ENCODE measurements around the gene CD200.

CD200 gene

GRCh38 chr3:112333002-112333380 is at the start of gene CD200:
CD200 (plus strand) TSS chr3:112333156; CDS start chr3:112333213, 57 bp downstream.
- no peak for TF ChIP-seq Cebpa-rat (IDR thresholded peaks at IDR 0.05)
- H3K36me3 ChIP-seq, result no peaks in the 10 kb centered on the region
- H3K9me3 ChIP-seq, result peaks cover 10% of the 10 kb centered on the region; the same call in 1 of the 2 replicates
- H3K27me3 ChIP-seq, result peaks cover 47% of the 10 kb centered on the region
- no peak within 1 kb of the TSS for H3K9ac ChIP-seq
- peaks cover 10% of the 10 kb centered on the region for H3K4me1 ChIP-seq
- peak within 1 kb of the TSS; percentile 85 for H3K4me2 ChIP-seq
- H4K20me1 ChIP-seq, result no peaks in the 10 kb centered on the region
- H3K4me3 ChIP-seq, result peak within 1 kb of the TSS; percentile 61
- H3K27ac ChIP-seq, result no peak within 1 kb of the TSS

- H3K9ac ChIP-seq, result no peak overlapping the region
- peaks cover 7% of the 10 kb centered on the region for H3K4me1 ChIP-seq
- peaks cover 13% of the 10 kb centered on the region for H3K9me3 ChIP-seq
- no peak overlapping the region for H3K27ac ChIP-seq
- no peaks in the 10 kb centered on the region for H3K27me3 ChIP-seq
- no peaks in the 10 kb centered on the region for H4K20me1 ChIP-seq
- no peak overlapping the region for H3K4me2 ChIP-seq
- no peaks in the 10 kb centered on the region for H3K36me3 ChIP-seq
- TF ChIP-seq Cebpa-rat (IDR thresholded peaks at IDR 0.05), result no peak
- H3K4me3 ChIP-seq, result no peak overlapping the region
These were observed 43.9 kb upstream of the CD200 start for GRCh38 chr3:112289011-112289410.

GRCh38 chr3:112293368-112294321 is 39.3 kb upstream of the CD200 start, which contains the start of gene SLC9C1:
SLC9C1 (minus strand) TSS chr3:112294216; CDS start chr3:112286791, 7,425 bp downstream.
- Histone ChIP-seq H3K36me3 (no peaks in the 10 kb centered on the region), H3K4me2 (no peak within 1 kb of the TSS), H3K9me3 (peaks cover 13% of the 10 kb centered on the region), H3K4me1 (peaks cover 38% of the 10 kb centered on the region), H4K20me1 (no peaks in the 10 kb centered on the region), H3K27me3 (no peaks in the 10 kb centered on the region), H3K4me3 (no peak within 1 kb of the TSS), H3K9ac (no peak within 1 kb of the TSS; the same call in 1 of the 2 replicates), H3K27ac (peak within 1 kb of the TSS; percentile 16; the same call in 1 of the 2 replicates)
- no peak for TF ChIP-seq Cebpa-rat (IDR thresholded peaks at IDR 0.05)

- peak overlapping the region; percentile 73 for H3K27ac ChIP-seq
- H3K36me3 ChIP-seq, result no peaks in the 10 kb centered on the region
- H3K4me1 ChIP-seq, result peaks cover 53% of the 10 kb centered on the region
- TF ChIP-seq Cebpa-rat (IDR thresholded peaks at IDR 0.05), result no peak
- no peaks in the 10 kb centered on the region for H4K20me1 ChIP-seq
- H3K9ac ChIP-seq, result peak overlapping the region; percentile 62
- H3K4me2 ChIP-seq, result peak overlapping the region; percentile 87
- H3K9me3 ChIP-seq, result peaks cover 8% of the 10 kb centered on the region; the same call in 1 of the 2 replicates
- H3K4me3 ChIP-seq, result peak overlapping the region; percentile 51
- no peaks in the 10 kb centered on the region for H3K27me3 ChIP-seq
These were observed 35.2 kb upstream of the CD200 start for GRCh38 chr3:112297714-112298113.

- peak overlapping the region; percentile 44; the same call in 1 of the 2 replicates for H3K27ac ChIP-seq
- no peak overlapping the region for H3K4me3 ChIP-seq
- TF ChIP-seq Cebpa-rat (IDR thresholded peaks at IDR 0.05), result no peak
- no peaks in the 10 kb centered on the region for H3K36me3 ChIP-seq
- H3K9me3 ChIP-seq, result peaks cover 8% of the 10 kb centered on the region; the same call in 1 of the 2 replicates
- peaks cover 59% of the 10 kb centered on the region for H3K4me1 ChIP-seq
- H3K27me3 ChIP-seq, result no peaks in the 10 kb centered on the region
- H3K4me2 ChIP-seq, result peak overlapping the region; percentile 87
- no peak overlapping the region for H3K9ac ChIP-seq
- no peaks in the 10 kb centered on the region for H4K20me1 ChIP-seq
These were observed 34.2 kb upstream of the CD200 start for GRCh38 chr3:112298781-112299180.

GRCh38 chr3:112302150-112302830 is 30.7 kb upstream of the CD200 start:
- peak overlapping the region; percentile 85 for H3K4me2 ChIP-seq

GRCh38 chr3:112302881-112303763 is 29.8 kb upstream of the CD200 start:
- H3K9me3 ChIP-seq, result peaks cover 8% of the 10 kb centered on the region; the same call in 1 of the 2 replicates
- H3K27ac ChIP-seq, result peak overlapping the region; percentile 71
- H3K9ac ChIP-seq, result peak overlapping the region; percentile 72
- no peak for TF ChIP-seq Cebpa-rat (IDR thresholded peaks at IDR 0.05)
- no peaks in the 10 kb centered on the region for H3K36me3 ChIP-seq
- peak overlapping the region; percentile 85 for H3K4me2 ChIP-seq
- H3K4me3 ChIP-seq, result peak overlapping the region; percentile 64
- peaks cover 40% of the 10 kb centered on the region for H3K4me1 ChIP-seq
- no peaks in the 10 kb centered on the region for H3K27me3 ChIP-seq
- no peaks in the 10 kb centered on the region for H4K20me1 ChIP-seq

More at GRCh38 chr3:112302150-112302830, 30.7 kb upstream of the CD200 start:
- no peaks in the 10 kb centered on the region for H3K36me3 ChIP-seq
- H3K27me3 ChIP-seq, result no peaks in the 10 kb centered on the region
- no peak overlapping the region for H3K9ac ChIP-seq
- peaks cover 48% of the 10 kb centered on the region for H3K4me1 ChIP-seq
- H3K9me3 ChIP-seq, result peaks cover 8% of the 10 kb centered on the region; the same call in 1 of the 2 replicates
- no peaks in the 10 kb centered on the region for H4K20me1 ChIP-seq
- peak overlapping the region; percentile 64 for H3K4me3 ChIP-seq
- no peak for TF ChIP-seq Cebpa-rat (IDR thresholded peaks at IDR 0.05)
- H3K27ac ChIP-seq, result peak overlapping the region; percentile 71

- Histone ChIP-seq H3K4me3 (peak overlapping the region; percentile 64), H3K9ac (peak overlapping the region; percentile 72), H3K36me3 (no peaks in the 10 kb centered on the region), H4K20me1 (no peaks in the 10 kb centered on the region), H3K27ac (peak overlapping the region; percentile 71), H3K27me3 (no peaks in the 10 kb centered on the region), H3K9me3 (peaks cover 8% of the 10 kb centered on the region; the same call in 1 of the 2 replicates), H3K4me1 (peaks cover 33% of the 10 kb centered on the region), H3K4me2 (peak overlapping the region; percentile 85)
- TF ChIP-seq Cebpa-rat (IDR thresholded peaks at IDR 0.05), result no peak
These were observed 29.1 kb upstream of the CD200 start for GRCh38 chr3:112303764-112304325.

Data from BLaER1 (cell line).